GM21423 (cell line): ENCODE measurements around the gene BST2.
A peak's percentile ranks its signal among the peaks of the same experiment; 100 is the strongest.
"Not testable (repeated sequence)": the region's sequence is repeated elsewhere in the genome, so short reads cannot be mapped to it uniquely, and the experiment has no call there.

Experiments
- ATAC-seq: cut with Tn5 transposase; IDR thresholded peaks from one replicate; pipeline ENCODE4 v1.9.1; 2021; ENCODE audit warnings: mild to moderate bottlenecking, moderate library complexity; ENCODE audit not compliant: unreplicated experiment

The BST2 gene

DNA sequence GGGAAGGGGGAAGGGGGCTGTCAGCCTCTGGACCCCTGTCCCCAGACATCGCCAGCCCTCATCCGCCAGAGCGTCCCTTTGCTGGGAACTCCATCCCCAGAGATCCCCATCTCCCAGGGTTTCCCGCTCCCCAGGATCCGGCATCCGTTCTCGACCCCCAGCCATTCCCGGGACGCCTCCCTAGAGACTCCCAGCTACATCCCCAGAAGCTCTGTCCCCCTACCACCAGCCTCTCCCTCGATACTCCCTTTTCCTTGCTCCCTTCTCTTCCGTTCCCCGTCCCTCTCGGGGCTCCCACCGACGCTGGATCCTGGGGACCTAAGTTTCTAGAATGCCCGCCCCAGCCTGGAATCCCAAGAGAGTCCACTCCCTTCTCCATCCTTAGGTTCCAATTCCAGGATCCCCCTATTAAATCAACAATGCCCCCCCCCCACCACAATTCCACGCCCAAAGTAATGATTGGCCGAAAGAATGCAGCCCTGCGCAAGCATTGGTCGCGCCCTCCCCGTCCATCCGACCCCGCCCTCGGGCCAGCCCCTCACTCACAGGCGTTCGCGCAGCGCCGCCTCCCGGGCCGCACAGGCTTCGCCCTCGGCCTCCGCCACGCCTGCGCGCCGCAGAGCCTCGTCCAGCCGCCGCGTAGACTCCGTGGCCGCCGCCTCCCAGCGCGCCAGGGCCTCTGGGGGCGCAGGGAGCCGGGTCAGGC, 14.6 kb downstream of the BST2 start:
- ATAC-seq = peak; percentile 85

DNA sequence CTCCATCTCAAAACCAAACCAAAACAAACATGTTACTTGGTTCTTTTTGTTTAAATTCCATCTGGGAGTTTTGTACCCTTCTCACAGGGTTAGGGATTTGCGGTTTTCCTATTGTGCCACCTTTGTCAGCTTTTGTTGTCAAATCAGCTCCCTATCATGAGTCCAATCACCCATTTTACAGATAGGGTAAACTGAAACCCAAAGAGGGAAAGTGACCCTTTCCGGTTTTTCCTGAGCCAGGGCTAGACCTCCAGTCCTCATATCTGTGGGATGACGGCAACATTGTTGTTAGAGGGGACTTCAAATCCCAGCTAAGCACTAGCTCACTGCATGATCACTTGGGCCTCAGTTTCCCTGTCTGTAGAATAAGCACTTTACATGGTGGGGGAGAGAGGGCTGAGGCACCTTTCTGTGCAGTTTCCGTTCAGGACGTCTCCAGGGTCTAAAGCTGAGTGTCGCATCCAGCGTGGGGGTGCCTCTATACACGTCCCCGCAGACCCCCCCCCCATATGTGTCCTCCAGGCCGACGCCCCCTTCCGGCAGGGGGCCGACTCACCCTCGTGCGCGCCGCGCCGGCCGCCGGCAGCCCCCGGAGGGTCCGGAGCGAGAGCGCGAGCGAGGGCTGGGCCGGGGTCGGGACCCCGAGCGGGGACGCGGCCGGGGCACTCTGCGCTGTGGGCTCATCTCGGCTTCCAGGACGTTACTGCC, 15.3 kb downstream of the BST2 start:
- ATAC-seq = no peak

DNA sequence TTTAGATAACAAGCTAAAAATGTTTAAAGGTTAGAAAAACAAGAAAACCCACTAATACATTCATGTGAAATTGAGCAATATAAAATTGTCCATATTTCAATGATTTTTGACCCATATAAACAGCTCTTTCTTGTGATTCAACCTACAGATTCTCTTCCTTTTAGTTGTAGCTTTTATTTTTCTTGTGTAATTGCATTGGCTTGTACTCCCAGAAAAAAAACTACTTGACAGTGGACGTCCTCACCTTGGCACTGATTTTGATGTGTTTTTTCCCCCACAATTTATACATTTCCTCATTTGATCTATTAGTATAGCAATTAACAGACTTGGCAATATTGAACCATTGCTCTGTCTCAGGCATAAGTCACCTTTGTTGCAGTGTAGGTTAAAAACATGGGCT, 16.1 kb downstream of the BST2 start:
- ATAC-seq = no peak

DNA sequence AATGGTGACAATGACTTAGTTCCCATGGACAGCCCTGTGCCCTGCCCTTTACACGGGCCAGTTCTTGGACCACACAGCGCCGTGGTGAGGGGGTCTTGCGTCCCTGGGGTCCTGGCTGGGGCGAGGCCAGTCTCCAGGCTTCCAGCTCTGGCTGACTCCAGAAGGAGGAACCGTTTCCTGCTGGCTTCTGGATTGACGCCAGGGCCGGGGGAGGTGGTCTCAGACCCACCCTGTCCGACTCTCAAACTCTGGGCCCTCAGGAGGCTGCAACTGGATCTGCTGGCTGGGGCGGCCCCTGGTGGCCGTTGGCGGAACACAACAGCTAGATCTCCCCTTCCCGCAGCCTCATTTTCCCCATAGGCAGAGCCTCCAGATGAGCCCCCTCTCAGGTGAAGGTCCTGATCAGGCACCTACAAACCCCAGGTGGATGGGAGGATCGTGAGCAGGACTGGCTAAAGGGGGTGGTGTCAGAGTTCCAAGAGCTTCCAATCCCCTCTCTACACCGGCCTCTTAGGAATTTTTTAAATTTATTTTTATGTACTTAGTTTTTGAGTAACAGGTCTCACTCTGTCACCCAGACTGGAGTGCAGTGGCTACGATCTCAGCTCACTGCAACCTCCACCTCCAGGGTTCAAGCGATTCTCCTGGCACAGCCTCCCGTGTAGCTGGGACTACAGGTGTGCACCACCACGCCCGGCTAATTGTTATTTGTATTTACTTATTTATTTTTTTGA, 19.4 kb downstream of the BST2 start:
- no peak for ATAC-seq

DNA sequence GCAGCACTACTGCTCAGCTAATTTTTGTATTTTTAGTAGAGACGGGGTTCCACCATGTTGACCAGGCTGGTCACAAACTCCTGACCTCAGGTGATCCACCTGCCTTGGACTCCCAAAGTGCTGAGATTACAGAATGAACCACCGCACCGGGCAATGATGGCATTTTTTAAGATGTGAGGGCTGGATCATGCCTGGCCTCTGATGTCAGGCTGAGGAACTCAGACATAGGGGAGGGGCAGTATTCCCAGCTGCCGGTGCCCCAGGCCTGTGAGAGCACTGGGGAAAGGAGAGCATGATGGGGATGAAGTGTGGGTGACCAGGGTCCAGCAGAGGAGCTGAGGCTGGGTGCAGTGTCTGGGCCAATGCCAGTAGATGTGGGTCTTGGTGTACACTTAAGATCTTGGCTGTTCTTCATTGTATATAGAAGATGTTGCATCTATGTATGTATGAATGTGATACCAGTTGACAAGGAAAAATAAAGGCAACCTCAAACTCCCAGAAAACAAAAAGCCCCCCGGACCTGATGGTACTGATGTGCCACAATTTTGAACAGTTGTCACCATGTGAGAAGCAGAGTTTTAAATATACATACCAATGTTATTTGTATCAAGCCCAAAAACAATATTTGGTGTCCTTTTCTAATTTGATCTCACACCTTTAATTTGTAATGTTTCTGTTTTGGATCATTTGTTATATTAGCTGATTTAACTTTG, 24.8 kb downstream of the BST2 start:
- ATAC-seq = no peak

DNA sequence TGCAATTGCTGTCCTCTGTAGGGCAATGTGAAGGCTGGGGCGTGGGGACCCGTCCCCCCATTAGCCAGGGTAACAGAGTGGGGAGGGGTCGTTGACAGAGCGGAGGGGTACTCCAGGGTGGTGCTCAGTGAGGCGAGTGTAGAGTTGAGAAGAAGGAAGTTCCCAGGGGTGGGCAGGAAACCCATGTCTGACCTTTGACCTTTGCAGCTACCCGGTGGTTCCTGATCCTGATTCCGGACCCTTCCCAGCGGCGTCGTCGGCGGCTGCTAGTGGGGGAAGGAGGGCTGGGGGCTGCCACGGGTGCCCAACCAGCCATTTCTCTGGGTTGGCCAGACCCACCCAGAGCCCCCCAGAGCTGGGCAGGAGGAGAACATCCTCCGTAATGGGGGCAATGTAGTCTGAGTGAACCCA, 26.2 kb downstream of the BST2 start:
- no peak for ATAC-seq

DNA sequence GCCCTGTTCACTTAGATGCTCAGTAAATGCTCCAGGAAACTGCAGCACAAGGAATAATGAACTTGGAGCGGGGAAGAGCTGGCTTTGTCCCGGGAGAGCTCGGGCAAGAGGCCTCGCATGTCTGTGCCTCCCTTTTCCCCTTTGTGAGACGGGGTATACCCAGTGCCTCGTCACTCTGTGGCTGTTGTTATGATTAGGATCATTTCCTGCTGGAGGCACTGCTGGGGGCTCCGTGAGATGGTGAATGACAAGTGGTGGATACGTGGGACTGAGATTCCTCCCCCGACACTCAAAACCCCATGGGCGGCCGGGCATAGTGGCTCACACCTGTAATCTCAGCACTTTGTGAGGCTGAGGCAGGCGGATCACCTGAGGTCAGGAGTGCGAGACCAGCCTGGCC, 27.2 kb downstream of the BST2 start:
- ATAC-seq = no peak

DNA sequence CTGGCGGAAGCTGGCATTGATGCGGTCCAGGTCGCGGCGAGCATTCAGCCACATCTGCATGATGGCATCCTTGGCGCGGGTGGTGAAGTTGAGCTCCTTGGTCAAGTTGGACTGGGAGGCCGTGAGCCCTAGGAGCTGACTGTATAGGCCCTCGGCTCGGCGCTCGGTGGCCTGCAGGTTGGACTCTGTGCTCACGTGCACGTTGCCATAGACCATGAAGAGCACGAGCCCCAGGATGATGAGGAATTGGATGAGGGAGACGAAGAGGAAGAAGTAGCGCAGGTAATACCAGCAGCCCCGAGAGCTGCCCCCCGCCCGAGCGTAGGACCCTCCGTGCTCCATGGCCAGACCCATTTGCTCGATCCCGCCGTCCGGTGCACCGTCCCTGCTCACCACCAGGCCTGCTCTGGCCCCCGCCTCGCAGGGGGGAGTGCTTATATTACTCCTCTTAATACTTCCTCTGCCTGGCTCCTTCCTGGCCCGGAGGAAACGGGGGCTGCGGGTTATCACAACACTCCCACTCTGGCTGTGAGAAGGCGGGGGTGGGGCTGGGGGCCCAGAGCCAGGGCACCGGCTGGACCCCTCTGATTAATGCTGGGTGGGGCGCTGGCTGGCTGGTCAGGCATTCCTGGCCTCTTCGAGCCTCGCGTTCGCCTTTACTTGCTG, 28.4 kb downstream of the BST2 start, which contains the start of gene PLVAP:
Gene PLVAP (minus strand): TSS at position 408 of the 666 bp plus-strand sequence. CDS start 54 bp downstream, at position 354.
- ATAC-seq = no peak

DNA sequence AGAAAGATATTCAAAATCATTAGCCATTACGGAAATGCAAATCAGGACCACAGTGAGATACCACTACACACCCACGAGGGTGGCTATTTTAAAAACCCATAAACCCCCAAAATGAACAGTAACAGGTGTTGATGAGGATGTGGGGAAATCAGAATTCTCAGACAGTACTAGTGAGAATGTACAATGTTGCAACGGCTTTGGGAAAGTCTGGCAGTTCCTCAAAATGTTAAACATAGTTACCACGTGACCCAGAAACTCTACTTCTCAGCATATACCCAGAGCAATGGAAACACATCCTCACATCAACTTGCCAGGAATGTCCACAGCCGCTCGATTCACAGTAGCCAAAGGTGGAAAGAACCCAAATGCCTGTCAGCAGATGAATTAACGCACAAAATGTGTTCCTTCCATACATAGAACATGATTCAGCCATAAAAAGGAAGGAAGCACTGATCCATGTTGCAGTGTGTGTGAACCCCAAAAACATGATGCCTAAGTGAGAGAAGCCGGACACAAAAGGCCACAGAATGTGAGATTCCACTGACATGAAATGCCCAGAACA, 35.3 kb downstream of the BST2 start:
- ATAC-seq = peak; percentile 84

DNA sequence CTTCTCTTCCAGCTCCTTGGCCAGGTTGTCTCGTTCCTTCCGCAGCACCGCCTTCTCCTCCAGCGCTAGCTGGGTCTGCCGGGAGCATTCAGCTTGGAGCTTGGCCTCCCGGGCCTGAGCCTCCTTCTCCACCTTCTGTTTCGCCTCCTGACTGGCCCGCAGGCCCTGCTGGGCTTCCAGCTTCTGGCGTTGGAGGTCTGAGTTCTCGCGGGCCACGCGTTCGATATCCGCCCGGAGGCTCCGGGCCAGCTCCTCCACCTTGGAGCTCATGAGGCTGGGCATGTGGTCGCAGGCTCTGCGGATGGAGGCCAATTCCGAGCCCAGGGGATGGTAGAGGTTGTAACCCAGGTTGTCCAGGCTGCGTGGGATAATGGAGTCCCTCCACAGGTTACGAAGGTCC, 40.1 kb downstream of the BST2 start:
- no peak for ATAC-seq

DNA sequence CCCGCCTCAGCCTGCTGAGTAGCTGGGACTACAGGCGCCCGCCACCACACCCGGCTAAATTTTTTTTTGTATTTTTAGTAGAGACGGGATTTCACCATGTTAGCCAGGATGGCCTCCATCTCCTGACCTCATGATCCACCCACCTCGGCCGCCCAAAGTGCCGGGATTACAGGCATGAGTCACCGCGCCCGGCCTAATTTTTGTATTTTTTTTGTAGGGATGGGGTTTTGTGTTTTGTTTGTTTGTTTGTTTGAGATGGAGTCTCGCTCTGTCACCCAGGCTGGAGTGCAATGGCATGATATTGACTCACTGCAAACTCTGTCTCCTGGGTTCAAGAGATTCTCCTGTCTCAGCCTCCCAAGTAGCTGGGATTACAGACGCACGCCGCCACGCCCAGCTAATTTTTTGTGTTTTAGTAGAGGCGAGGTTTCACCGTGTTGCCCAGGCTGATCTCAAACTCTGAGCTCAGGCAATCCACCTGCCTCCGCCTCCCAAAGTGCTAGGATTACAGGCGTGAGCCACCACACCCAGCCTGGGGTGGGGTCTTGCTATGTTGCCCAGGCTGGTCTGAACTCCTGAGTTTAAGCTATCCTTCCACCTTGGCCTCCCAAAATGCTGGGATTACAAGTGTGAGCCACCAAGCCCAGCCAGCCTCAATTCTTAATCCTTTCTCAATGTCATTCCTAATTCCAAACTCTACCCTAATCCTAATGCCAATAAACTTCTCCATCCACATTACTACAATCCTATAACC, 41.4 kb downstream of the BST2 start:
- ATAC-seq = not testable (repeated sequence)

DNA sequence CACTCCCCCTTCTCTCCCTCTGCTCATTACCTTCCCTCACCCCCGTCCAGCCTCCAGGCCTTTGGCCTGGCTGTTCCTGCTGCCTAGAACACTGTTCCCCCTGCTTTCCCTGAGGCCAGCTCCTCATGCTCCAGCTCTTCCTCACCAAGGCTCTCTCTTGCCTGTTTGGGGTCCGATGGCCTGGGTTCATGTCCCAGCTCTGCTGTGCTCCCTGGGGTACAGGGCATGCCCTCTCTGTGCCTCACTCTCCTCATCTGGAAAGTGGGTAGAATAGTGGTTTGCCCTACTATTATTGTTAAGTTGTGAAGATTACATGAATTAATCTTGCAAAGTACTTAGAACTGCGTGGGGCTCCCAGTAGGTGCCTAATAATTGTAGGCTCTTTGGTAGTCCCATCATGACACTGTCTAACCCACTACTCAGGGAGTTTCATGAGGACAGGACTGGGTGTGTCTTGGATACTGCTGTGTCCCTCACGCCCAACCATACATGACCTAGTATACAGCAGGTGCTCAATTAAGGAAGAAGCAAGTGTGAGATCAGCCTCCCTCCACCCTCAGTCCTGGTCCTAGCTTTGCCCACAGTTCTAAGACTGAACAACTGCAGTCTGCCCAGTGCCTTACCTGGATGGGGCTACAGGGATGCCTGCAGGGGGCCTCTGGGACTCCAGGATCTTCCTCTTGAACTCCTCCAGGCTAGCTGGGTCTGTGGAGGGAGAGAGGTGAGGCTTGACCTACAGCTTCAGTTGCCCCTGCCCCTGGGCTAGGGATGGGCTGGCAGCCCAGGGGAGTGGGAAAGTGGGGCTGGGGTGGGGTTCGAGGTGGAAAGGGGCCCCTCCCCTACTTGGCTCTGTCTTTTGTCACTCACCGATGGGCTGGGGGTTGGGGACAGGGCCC, 45.3 kb downstream of the BST2 start:
- ATAC-seq = no peak

DNA sequence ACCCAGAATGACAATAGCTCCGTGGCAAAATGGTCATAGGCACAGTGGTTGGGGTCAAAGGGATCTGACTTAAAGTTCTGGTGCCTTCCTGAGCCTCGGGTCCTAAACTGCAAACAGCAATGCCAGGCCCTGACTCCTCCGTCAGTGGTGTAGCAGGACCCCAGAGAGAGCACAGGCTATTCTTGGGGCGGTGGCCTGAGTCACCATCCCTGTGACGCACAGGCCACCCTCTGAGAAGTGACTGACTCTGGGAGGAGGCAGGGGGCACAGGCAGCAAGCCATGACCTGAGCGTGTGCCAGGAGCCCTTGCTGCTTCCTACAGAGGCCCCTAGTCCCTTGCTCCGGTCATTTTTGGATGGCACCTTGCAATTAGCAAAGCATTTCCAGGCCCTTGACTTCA, 47.0 kb downstream of the BST2 start:
- ATAC-seq = no peak

DNA sequence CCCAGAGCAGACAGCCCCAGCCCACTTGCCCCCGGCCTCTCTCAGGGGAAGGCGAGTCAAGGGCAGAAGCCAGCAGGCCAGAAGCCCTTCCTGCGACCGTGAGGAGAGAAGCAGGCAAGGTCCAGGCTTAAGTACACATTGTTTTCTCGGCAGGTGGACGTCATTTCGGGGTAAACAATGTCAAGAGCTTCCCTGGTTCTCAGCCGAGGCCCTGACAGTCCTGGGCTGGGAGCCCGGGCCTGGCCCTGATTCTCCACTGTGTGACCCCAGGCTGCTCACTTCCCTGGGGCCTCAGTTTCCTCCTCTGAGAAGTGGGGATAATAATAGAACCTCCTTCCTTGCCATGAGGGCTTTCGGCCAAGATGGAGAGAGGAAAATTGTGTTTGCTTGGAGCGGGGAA, 47.7 kb downstream of the BST2 start:
- ATAC-seq = no peak

DNA sequence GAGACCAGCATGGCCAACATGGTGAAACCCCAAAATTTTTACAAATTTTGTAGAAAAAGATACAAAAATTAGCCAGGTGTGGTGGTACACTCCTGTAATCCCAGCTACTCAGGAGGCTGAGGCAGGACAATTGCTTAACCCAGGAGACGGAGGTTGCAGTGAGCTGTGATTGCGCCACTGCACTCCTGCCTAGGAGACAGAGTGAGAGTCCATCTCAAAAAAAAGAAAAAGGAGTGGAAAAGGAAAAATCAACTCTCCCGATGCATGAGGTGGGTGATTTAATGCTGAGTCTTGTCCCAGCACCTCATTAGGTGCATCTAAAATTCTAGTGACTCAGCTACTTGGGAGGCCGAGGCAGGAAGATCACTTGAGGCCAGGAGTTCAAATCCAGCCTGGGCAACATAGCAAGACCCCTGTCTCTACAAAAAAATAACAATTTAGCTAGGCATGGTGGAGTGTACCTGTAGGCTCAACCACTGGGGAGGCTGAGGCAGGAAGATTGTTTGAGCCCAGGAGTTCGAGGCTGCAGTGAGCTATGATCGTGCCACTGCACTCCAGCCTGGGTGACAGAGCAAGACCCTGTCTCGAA, 48.3 kb downstream of the BST2 start:
- ATAC-seq = no peak

DNA sequence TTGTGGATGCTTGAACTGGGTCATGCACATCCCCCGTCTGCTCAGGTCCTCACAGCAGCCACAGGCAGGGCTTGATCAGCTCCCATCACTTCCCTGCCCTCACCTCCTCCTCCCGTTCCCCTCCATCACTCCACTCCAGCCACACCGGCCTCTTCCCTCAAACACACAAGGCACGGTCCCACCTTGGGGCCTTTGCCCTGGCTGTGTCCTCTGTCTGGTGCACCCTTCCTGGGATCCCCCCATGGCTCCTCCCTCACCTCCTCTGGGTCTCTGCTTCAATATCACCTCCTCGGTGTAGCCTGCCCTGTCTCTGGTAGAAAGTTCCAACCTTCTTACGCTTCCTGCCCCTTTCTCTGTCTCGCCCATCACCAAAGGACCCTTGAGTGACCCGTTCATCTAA, 52.0 kb downstream of the BST2 start:
- no peak for ATAC-seq
